GM23338 (cell line): Measurements from ENCODE around the gene CD79A. TPM values are rescaled to one million over a fixed set of nuclear protein-coding genes. Genes with fewer than 3 reads are reported as not detected.

ENCODE experiments used
- ATAC-seq: fragments of 200-7000 bp; cut with Tn5 transposase; 3 replicates; pipeline ENCODE4 v1.9.1; 2020
- DNase-seq: peaks from one replicate; pipeline ENCODE4 v3.0.0-alpha.2; 2015; ENCODE audit warnings: low spot score
- H2AFZ ChIP-seq: fragments of 200-600 bp; sonication (generic); 2 replicates; pipeline ENCODE4 v1.8.0; 2016; ENCODE audit warnings: antibody characterized with exemption, mild to moderate bottlenecking, moderate library complexity
- H3F3A ChIP-seq: fragments of 200-600 bp; sonication (generic); replicated peaks from 2 replicates; pipeline ENCODE4 v1.8.0; 2017; ENCODE audit warnings: antibody characterized with exemption, mixed run types, low read depth
- H3K27ac ChIP-seq: fragments of 200-600 bp; sonication (generic); 2 replicates; pipeline ENCODE4 v1.6.1; 2016; ENCODE audit warnings: low read depth
- H3K27me3 ChIP-seq: fragments of 200-600 bp; sonication (generic); 2 replicates; pipeline ENCODE4 v1.8.0; 2016; ENCODE audit warnings: mild to moderate bottlenecking, mixed run types, moderate library complexity; ENCODE audit not compliant: insufficient read depth
- H3K36me3 ChIP-seq: fragments of 200-600 bp; sonication (generic); 2 replicates; pipeline ENCODE4 v1.8.0; 2016; ENCODE audit warnings: mild to moderate bottlenecking; ENCODE audit not compliant: insufficient read depth
- H3K4me1 ChIP-seq: fragments of 200-600 bp; sonication (generic); 2 replicates; pipeline ENCODE4 v1.8.0; 2016; ENCODE audit warnings: mild to moderate bottlenecking, moderate library complexity; ENCODE audit not compliant: insufficient read depth
- H3K4me2 ChIP-seq: fragments of 200-600 bp; sonication (generic); 2 replicates; pipeline ENCODE4 v1.7.1; 2017; ENCODE audit warnings: mixed run types
- H3K4me3 ChIP-seq: fragments of 200-600 bp; sonication (generic); 2 replicates; pipeline ENCODE4 v1.6.1; 2016; ENCODE audit warnings: mixed run types
- H3K79me2 ChIP-seq: fragments of 200-600 bp; sonication (generic); replicated peaks from 2 replicates; pipeline ENCODE4 v1.8.0; 2017; ENCODE audit warnings: mild to moderate bottlenecking; ENCODE audit not compliant: insufficient read depth
- H3K9me2 ChIP-seq: fragments of 200-600 bp; sonication (generic); 2 replicates; pipeline ENCODE4 v1.8.0; 2017; ENCODE audit not compliant: insufficient read depth
- H4K20me1 ChIP-seq: fragments of 200-600 bp; sonication (generic); replicated peaks from 2 replicates; pipeline ENCODE4 v1.8.0; 2017; ENCODE audit warnings: mild to moderate bottlenecking; ENCODE audit not compliant: insufficient read depth
- H3K27ac Mint-ChIP-seq: 2 replicates; pipeline ENCODE4 v1.8.0; 2020; ENCODE audit warnings: inconsistent platforms, mild to moderate bottlenecking, moderate library complexity, mixed read lengths
- H3K27me3 Mint-ChIP-seq: 3 replicates; pipeline ENCODE4 v1.8.0; 2022; ENCODE audit warnings: low read depth, mild to moderate bottlenecking, moderate library complexity, mixed read lengths, inconsistent platforms; ENCODE audit not compliant: insufficient read depth, poor library complexity
- H3K36me3 Mint-ChIP-seq: 3 replicates; pipeline ENCODE4 v1.8.0; 2021; ENCODE audit warnings: low read depth, mild to moderate bottlenecking, inconsistent platforms, moderate library complexity, mixed read lengths
- H3K4me1 Mint-ChIP-seq: 3 replicates; pipeline ENCODE4 v1.8.0; 2020; ENCODE audit warnings: mild to moderate bottlenecking, inconsistent platforms, mixed read lengths
- H3K4me3 Mint-ChIP-seq: 3 replicates; pipeline ENCODE4 v1.8.0; 2021; ENCODE audit warnings: moderate library complexity, mild to moderate bottlenecking, inconsistent platforms, mixed read lengths
- H3K9me3 Mint-ChIP-seq: 3 replicates; pipeline ENCODE4 v1.8.0; 2020; ENCODE audit warnings: moderate library complexity, mild to moderate bottlenecking, inconsistent platforms, mixed read lengths
- JUNB ChIP-seq: IDR thresholded peaks from one replicate; pipeline ENCODE4 v1.6.1; 2016; ENCODE audit warnings: antibody characterized with exemption; ENCODE audit not compliant: unreplicated experiment
- POLR2AphosphoS5 ChIP-seq: IDR thresholded peaks from 2 replicates; pipeline ENCODE4 v1.6.1; 2016; ENCODE audit warnings: antibody characterized with exemption, low read depth
- STAT1 ChIP-seq: IDR thresholded peaks from one replicate; pipeline ENCODE4 v1.6.1; 2016; ENCODE audit warnings: antibody characterized with exemption; ENCODE audit not compliant: unreplicated experiment
- ZNF114 ChIP-seq: fragments of 250-450 bp; sonication (Bioruptor Pico); IDR thresholded peaks from 2 replicates; pipeline ENCODE4 v1.5.0; 2020; ENCODE audit warnings: mild to moderate bottlenecking, moderate library complexity
- ZNF331 ChIP-seq: fragments of 250-450 bp; sonication (Bioruptor Pico); IDR thresholded peaks from 2 replicates; pipeline ENCODE4 v1.5.0; 2020; ENCODE audit warnings: low read depth, mild to moderate bottlenecking, moderate library complexity
- polyA plus RNA-seq: library from polyadenylated mRNA; unstranded; fragments of >200 nt; fragmentation: Nextera tagmentation; extraction: Ambion mirVana; gene quantifications from 2 replicates; pipeline ENCODE4 v1.2.1, GENCODE V29; 2016
- total RNA-seq: library from RNA; depleted of rRNA; stranded (reverse); fragments of >200 nt; shearing (Covaris generic); gene quantifications from 2 replicates; pipeline ENCODE4 v1.2.3, GENCODE V29; 2014
- TF ChIP-seq, protein P1 (sequence below): IDR thresholded peaks from 2 replicates; pipeline ENCODE4 v1.6.1; 2016; ENCODE audit warnings: antibody characterized with exemption
- TF ChIP-seq, protein P2 (sequence below): fragments of 250-450 bp; sonication (Bioruptor Pico); IDR thresholded peaks from 2 replicates; pipeline ENCODE4 v1.5.0; 2020; ENCODE audit warnings: mild to moderate bottlenecking, moderate library complexity
- TF ChIP-seq, protein P3 (sequence below), 2 experiments: fragments of 200-600 bp in 1 of 2; sonication (generic) in 1 of 2; conservative IDR thresholded peaks; 2 replicates each; pipeline versions ENCODE4 v1.5.1 to v1.6.1; 2016 to 2017; ENCODE audit warnings: antibody characterized with exemption in 2 of 2, low read depth in 2 of 2, mild to moderate bottlenecking in 2 of 2, moderate library complexity in 1 of 2

The CD79A gene
- total and polyA plus RNA-seq, 2 experiments from 2014 or later: 0.27 TPM; not detected in 1

DNA sequence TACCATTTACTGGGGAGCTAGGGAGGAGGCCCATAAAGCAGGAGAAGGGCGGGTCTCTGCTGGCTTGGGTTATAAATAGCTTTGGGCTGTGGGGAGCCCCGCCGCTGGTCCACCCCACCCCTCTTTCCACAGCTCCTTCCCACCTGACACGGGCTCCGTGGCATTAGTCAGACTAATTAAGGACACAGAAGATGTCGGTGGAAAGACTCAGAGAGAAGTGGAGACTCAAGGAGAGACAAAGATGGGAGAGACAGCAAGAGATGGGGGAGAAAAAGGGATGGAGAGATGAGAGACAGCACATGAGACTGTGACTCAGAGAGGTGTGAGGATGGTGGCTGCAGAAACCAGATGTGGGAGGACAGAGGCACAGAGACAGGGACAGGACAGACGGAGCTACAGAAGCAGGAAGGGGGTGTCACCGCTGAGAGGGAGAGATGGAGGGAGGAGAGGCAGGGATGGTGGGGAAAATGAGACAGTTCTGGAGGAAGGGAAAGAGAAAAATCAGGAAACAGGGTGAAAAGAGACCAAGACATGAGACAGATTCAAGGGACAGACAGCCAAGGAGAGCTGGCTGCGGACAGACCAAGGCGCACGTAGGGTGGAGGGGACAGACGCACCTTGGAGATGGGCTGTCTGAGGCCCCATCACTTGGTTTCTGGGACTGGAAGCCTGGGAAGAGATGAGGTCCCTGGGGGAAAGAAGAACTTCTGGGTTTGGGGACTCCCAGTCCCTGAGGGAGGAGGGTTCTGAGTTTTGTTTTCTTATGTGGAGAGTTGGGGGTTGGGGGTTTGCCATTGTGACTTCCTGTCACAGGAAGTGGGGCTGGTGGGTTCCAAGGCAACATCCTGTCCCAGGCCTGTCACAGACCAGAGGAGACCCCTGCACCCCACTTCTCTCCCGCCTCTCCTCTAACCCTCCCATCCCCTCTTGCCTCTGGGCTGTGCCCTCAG, 10.0 kb downstream of the CD79A start:
- peaks cover 31% of the 10 kb centered on the region for H3K4me1 ChIP-seq
- Mint-ChIP-seq H3K27me3 (peaks cover 16% of the 10 kb centered on the region), H3K4me1 (peaks cover 44% of the 10 kb centered on the region), H3K9me3 (peaks cover 7% of the 10 kb centered on the region; the same call in 2 of the 3 replicates), H3K27ac (peak overlapping the region; percentile 12), H3K4me3 (peak overlapping the region; percentile 40), H3K36me3 (peaks cover 15% of the 10 kb centered on the region; the same call in 2 of the 3 replicates)
- H2AFZ ChIP-seq: no peak overlapping the region
- H3K79me2 ChIP-seq: peaks cover 6% of the 10 kb centered on the region; the same call in 1 of the 2 replicates
- peaks cover 30% of the 10 kb centered on the region for H3F3A ChIP-seq
- ATAC-seq: no peak; the same call in 2 of the 3 replicates
- H3K27me3 ChIP-seq: peaks cover 16% of the 10 kb centered on the region
- TF ChIP-seq ZNF114 (CRISPR knock-in tag): no peak
- TF ChIP-seq, protein P1, sequence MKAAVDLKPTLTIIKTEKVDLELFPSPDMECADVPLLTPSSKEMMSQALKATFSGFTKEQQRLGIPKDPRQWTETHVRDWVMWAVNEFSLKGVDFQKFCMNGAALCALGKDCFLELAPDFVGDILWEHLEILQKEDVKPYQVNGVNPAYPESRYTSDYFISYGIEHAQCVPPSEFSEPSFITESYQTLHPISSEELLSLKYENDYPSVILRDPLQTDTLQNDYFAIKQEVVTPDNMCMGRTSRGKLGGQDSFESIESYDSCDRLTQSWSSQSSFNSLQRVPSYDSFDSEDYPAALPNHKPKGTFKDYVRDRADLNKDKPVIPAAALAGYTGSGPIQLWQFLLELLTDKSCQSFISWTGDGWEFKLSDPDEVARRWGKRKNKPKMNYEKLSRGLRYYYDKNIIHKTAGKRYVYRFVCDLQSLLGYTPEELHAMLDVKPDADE: no peak
- TF ChIP-seq ZNF331 (CRISPR knock-in tag): no peak
- TF ChIP-seq, protein P2, sequence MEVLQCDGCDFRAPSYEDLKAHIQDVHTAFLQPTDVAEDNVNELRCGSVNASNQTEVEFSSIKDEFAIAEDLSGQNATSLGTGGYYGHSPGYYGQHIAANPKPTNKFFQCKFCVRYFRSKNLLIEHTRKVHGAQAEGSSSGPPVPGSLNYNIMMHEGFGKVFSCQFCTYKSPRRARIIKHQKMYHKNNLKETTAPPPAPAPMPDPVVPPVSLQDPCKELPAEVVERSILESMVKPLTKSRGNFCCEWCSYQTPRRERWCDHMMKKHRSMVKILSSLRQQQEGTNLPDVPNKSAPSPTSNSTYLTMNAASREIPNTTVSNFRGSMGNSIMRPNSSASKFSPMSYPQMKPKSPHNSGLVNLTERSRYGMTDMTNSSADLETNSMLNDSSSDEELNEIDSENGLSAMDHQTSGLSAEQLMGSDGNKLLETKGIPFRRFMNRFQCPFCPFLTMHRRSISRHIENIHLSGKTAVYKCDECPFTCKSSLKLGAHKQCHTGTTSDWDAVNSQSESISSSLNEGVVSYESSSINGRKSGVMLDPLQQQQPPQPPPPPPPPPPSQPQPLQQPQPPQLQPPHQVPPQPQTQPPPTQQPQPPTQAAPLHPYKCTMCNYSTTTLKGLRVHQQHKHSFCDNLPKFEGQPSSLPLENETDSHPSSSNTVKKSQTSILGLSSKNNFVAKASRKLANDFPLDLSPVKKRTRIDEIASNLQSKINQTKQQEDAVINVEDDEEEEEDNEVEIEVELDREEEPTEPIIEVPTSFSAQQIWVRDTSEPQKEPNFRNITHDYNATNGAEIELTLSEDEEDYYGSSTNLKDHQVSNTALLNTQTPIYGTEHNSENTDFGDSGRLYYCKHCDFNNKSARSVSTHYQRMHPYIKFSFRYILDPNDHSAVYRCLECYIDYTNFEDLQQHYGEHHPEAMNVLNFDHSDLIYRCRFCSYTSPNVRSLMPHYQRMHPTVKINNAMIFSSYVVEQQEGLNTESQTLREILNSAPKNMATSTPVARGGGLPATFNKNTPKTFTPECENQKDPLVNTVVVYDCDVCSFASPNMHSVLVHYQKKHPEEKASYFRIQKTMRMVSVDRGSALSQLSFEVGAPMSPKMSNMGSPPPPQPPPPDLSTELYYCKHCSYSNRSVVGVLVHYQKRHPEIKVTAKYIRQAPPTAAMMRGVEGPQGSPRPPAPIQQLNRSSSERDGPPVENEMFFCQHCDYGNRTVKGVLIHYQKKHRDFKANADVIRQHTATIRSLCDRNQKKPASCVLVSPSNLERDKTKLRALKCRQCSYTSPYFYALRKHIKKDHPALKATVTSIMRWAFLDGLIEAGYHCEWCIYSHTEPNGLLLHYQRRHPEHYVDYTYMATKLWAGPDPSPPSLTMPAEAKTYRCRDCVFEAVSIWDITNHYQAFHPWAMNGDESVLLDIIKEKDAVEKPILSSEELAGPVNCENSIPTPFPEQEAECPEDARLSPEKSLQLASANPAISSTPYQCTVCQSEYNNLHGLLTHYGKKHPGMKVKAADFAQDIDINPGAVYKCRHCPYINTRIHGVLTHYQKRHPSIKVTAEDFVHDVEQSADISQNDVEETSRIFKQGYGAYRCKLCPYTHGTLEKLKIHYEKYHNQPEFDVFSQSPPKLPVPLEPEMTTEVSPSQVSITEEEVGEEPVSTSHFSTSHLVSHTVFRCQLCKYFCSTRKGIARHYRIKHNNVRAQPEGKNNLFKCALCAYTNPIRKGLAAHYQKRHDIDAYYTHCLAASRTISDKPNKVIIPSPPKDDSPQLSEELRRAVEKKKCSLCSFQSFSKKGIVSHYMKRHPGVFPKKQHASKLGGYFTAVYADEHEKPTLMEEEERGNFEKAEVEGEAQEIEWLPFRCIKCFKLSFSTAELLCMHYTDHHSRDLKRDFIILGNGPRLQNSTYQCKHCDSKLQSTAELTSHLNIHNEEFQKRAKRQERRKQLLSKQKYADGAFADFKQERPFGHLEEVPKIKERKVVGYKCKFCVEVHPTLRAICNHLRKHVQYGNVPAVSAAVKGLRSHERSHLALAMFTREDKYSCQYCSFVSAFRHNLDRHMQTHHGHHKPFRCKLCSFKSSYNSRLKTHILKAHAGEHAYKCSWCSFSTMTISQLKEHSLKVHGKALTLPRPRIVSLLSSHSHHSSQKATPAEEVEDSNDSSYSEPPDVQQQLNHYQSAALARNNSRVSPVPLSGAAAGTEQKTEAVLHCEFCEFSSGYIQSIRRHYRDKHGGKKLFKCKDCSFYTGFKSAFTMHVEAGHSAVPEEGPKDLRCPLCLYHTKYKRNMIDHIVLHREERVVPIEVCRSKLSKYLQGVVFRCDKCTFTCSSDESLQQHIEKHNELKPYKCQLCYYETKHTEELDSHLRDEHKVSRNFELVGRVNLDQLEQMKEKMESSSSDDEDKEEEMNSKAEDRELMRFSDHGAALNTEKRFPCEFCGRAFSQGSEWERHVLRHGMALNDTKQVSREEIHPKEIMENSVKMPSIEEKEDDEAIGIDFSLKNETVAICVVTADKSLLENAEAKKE (CRISPR knock-in tag): no peak
- TF ChIP-seq, protein P3, sequence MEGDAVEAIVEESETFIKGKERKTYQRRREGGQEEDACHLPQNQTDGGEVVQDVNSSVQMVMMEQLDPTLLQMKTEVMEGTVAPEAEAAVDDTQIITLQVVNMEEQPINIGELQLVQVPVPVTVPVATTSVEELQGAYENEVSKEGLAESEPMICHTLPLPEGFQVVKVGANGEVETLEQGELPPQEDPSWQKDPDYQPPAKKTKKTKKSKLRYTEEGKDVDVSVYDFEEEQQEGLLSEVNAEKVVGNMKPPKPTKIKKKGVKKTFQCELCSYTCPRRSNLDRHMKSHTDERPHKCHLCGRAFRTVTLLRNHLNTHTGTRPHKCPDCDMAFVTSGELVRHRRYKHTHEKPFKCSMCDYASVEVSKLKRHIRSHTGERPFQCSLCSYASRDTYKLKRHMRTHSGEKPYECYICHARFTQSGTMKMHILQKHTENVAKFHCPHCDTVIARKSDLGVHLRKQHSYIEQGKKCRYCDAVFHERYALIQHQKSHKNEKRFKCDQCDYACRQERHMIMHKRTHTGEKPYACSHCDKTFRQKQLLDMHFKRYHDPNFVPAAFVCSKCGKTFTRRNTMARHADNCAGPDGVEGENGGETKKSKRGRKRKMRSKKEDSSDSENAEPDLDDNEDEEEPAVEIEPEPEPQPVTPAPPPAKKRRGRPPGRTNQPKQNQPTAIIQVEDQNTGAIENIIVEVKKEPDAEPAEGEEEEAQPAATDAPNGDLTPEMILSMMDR (conservative IDR thresholded peaks at IDR 0.05; ENCODE audit: low read depth in 2 of 2): no peak
- no peak for TF ChIP-seq POLR2AphosphoS5
- TF ChIP-seq STAT1: no peak
- no peak for TF ChIP-seq JUNB
- no peaks in the 10 kb centered on the region for H3K36me3 ChIP-seq
- no peaks in the 10 kb centered on the region for H3K9me2 ChIP-seq
- H3K27ac ChIP-seq: peak overlapping the region; percentile 86
- DNase-seq: peak; percentile 64
- peaks cover 4% of the 10 kb centered on the region; the same call in 1 of the 2 replicates for H4K20me1 ChIP-seq
- peak overlapping the region; percentile 73 for H3K4me2 ChIP-seq
- peak overlapping the region; percentile 38 for H3K4me3 ChIP-seq
